Sigmoid colon (tissue), 7 donors: Measurements from ENCODE around the gene HLF. TPM values are rescaled to one million over a fixed set of nuclear protein-coding genes. Genes with fewer than 3 reads are reported as not detected.

Source experiments
- DNase-seq: peaks from one replicate; pipeline ENCODE4 v3.0.0-alpha.2; 2019
- H3K27ac ChIP-seq, 4 donors: fragments of 200-600 bp; sonication (generic); one replicate each; pipeline ENCODE4 v1.5.1; 2016 to 2019; ENCODE audit warnings: mild to moderate bottlenecking in 1 of 4
- H3K27me3 ChIP-seq, 3 donors: fragments of 200-600 bp; sonication (generic); one replicate each; pipeline ENCODE4 v1.5.1; 2019; ENCODE audit warnings: mild to moderate bottlenecking in 1 of 3
- H3K36me3 ChIP-seq, 4 donors: fragments of 200-600 bp; sonication (generic); one replicate each; pipeline ENCODE4 v1.5.1; 2016 to 2019
- H3K4me1 ChIP-seq, 4 donors: fragments of 200-600 bp; sonication (generic); one replicate each; pipeline ENCODE4 v1.5.1; 2017 to 2019
- H3K4me3 ChIP-seq, 4 donors: fragments of 200-600 bp; sonication (generic); one replicate each; pipeline ENCODE4 v1.5.1; 2017 to 2019; ENCODE audit warnings: mild to moderate bottlenecking in 2 of 4, moderate library complexity in 1 of 4
- H3K9me3 ChIP-seq, 4 donors: fragments of 200-600 bp in 3 of 4; sonication (generic) in 3 of 4; one replicate each; pipeline versions ENCODE4 v1.5.1 to v1.6.1; 2013 to 2019
- EP300 ChIP-seq, 4 donors: sonication (generic); formaldehyde crosslinking; IDR thresholded peaks; one replicate each; pipeline ENCODE4 v1.6.1; 2017; ENCODE audit warnings: antibody characterized with exemption in 4 of 4
- POLR2A ChIP-seq, 2 donors: fragments of 450-650 bp; IDR thresholded peaks; one replicate each; pipeline ENCODE4 v1.6.1; 2016; ENCODE audit warnings: antibody characterized with exemption in 2 of 2, mild to moderate bottlenecking in 2 of 2, moderate library complexity in 2 of 2
- POLR2AphosphoS5 ChIP-seq, 4 donors: sonication (generic); formaldehyde crosslinking; IDR thresholded peaks; one replicate each; pipeline ENCODE4 v1.6.1; 2017; ENCODE audit warnings: antibody characterized with exemption in 4 of 4
- WGBS, 2 donors: extraction: QIAGEN DNeasy Blood & Tissue Kit; methylation state at CpG; one replicate each; pipeline ENCODE4 v1.1.7; 2013; 5-methylcytosine and 5-hydroxymethylcytosine counted together
- intact Hi-C: fragments of 100-400 bp; cut with DNase I; formaldehyde crosslinking; loops from one replicate; pipeline ENCODE4 v1.15.1; 2023
- polyA plus RNA-seq, 3 donors: library from polyadenylated mRNA; stranded (reverse); fragments of 200-250 nt; gene quantifications; one replicate each; pipeline ENCODE4 v1.2.3, GENCODE V29; 2013
- total RNA-seq, 4 donors: library from RNA; depleted of rRNA; stranded (reverse); fragments of >200 nt; gene quantifications; one replicate each; pipeline ENCODE4 v1.1.0, GENCODE V29; 2016
- TF ChIP-seq, protein P1 (sequence below), 4 experiments: fragments of 450-650 bp in 3 of 4; fragments of 200-600 bp in 1 of 4; IDR thresholded peaks; one replicate each; pipeline ENCODE4 v1.5.1; 2016 to 2019; ENCODE audit warnings: antibody characterized with exemption in 4 of 4, mild to moderate bottlenecking in 3 of 4, moderate library complexity in 2 of 4
- donor health status: healthy with polysubstance abuse.
- donor health status: Bipolar disorder and iron deficiency.
- donor health status: healthy.

The HLF gene
- total and polyA plus RNA-seq, 7 donors, result 0.92 to 54.0 (median 41.7) TPM

DNA sequence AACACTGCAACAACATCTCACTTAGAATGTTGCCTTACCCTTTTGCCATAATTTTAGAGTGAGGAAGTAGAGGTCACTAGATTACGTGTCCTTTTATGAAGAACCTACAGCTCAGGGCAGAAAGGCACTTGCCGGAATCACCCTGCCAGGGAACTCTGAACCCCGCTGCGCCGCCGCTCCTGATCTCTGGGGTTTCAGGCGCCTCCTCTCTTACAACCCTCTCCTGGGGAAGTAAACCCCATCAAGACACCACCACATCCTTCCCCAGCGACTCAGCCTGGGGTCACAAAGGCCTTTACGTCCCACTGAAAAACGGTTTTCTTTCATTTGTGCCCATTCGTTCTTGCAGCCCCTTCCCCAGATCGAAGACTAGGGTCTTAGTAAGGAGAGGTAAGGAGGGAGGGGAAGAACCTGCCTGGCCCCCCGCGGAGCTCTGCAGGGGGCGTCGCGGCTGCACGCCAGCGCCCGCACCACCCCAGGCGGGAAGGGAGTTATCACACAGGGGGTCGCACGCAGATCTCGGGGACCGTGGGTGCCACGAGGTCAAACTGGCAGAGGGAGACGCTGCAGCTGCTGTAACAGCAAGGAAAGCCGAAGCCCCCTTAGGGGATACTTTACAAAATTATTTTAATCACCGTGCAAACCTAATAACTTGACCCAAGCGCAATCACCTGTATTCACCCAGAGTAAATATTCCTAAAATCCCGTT is 1.0 kb upstream of the HLF start:
- peak overlapping the region in 3 of 4 donors; percentile 70 to 74 (median 73) for H3K4me3 ChIP-seq
- WGBS, 2 donors, result 2 to 4% methylated on average over 31 of the region's 31 CpGs
- DNase-seq, result no peak
- TF ChIP-seq POLR2AphosphoS5 (IDR thresholded peaks at IDR 0.05) (no peak), EP300 (IDR thresholded peaks at IDR 0.05) (no peak)
- H3K9me3 ChIP-seq, result no peaks in the 10 kb centered on the region
- intact Hi-C loops, result loop anchor here (1.0 to 10.0 kb wide), 2 partner anchors 25 to 161 kb away; partner anchors contain the start of gene MMD
- peak overlapping the region in 1 of 4 donors; percentile 93 for H3K27ac ChIP-seq
- H3K27me3 ChIP-seq, result no peaks in the 10 kb centered on the region
- peaks cover 0 to 39% (median 25%) of the 10 kb centered on the region in 4 donors for H3K4me1 ChIP-seq
- H3K36me3 ChIP-seq, result no peaks in the 10 kb centered on the region

DNA sequence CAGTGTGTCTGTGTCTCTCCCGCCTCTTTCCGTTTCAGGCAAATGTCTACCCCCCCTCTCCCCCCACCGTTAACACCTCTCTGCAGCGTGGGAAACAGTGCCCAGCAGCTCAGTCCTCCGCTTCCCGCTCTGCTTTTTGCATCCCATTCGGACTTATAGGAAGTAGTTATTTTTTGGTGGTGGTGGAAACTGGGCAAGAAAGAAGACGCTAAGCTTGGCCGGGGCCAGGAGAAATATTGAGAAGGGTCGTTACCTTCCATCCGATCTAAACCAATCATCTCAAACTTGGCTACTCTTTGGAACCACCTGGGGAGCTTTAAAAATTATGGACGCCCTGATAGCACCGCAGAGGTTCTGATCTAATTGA is 499 bp upstream of the HLF start:
- Histone ChIP-seq H3K36me3 (no peaks in the 10 kb centered on the region), H3K27ac (peak overlapping the region in 1 of 4 donors; percentile 93), H3K4me1 (peaks cover 0 to 45% (median 31%) of the 10 kb centered on the region in 4 donors), H3K27me3 (no peaks in the 10 kb centered on the region), H3K4me3 (peak overlapping the region in 3 of 4 donors; percentile 70 to 74 (median 73)), H3K9me3 (no peaks in the 10 kb centered on the region)
- 2 to 6% methylated on average over 13 of the region's 13 CpGs for WGBS, 2 donors
- DNase-seq, result no peak
- intact Hi-C loops, result loop anchor here (1.0 to 10.0 kb wide), 2 partner anchors 26 to 161 kb away; partner anchors contain the start of gene MMD
- no peak for TF ChIP-seq POLR2A (IDR thresholded peaks at IDR 0.05)
- no peak for TF ChIP-seq EP300 (IDR thresholded peaks at IDR 0.05)
- TF ChIP-seq POLR2AphosphoS5 (IDR thresholded peaks at IDR 0.05), result no peak
- TF ChIP-seq, protein P1, sequence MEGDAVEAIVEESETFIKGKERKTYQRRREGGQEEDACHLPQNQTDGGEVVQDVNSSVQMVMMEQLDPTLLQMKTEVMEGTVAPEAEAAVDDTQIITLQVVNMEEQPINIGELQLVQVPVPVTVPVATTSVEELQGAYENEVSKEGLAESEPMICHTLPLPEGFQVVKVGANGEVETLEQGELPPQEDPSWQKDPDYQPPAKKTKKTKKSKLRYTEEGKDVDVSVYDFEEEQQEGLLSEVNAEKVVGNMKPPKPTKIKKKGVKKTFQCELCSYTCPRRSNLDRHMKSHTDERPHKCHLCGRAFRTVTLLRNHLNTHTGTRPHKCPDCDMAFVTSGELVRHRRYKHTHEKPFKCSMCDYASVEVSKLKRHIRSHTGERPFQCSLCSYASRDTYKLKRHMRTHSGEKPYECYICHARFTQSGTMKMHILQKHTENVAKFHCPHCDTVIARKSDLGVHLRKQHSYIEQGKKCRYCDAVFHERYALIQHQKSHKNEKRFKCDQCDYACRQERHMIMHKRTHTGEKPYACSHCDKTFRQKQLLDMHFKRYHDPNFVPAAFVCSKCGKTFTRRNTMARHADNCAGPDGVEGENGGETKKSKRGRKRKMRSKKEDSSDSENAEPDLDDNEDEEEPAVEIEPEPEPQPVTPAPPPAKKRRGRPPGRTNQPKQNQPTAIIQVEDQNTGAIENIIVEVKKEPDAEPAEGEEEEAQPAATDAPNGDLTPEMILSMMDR (IDR thresholded peaks at IDR 0.05), result no peak

DNA sequence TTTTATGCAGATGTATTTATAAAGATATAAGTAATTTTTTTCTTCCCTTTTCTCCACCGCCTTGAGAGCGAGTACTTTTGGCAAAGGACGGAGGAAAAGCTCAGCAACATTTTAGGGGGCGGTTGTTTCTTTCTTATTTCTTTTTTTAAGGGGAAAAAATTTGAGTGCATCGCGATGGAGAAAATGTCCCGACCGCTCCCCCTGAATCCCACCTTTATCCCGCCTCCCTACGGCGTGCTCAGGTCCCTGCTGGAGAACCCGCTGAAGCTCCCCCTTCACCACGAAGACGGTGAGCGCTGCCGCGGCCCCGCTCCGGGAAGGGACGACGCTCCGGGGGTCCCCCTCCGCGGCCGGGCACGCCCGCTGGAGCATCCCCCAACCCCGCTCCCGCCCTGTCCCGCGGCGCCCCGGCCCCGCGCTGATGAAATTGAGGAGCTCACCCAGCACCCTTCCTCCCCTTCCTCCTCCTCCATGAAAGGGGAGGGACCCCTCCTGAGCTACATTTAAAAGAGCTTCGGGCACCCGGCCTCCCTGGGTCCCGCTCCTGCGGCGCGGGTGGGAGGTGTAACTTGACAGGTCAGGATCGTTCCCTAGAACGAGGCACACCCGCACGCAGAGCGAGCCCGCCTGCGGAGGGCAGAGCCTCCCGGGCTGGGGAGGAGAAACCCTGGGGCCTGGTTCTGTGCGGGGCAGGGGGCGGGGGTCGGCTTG is 706 bp downstream of the HLF start:
- DNase-seq, result peak; percentile 78
- Histone ChIP-seq H3K4me1 (peaks cover 0 to 57% (median 39%) of the 10 kb centered on the region in 4 donors), H3K36me3 (no peaks in the 10 kb centered on the region), H3K27ac (peak overlapping the region; percentile 88 to 97 (median 95)), H3K9me3 (no peaks in the 10 kb centered on the region), H3K27me3 (no peaks in the 10 kb centered on the region), H3K4me3 (peak overlapping the region; percentile 70 to 81 (median 74))
- TF ChIP-seq POLR2AphosphoS5 (IDR thresholded peaks at IDR 0.05) (peak in 1 of 4 donors; percentile 15), POLR2A (IDR thresholded peaks at IDR 0.05) (no peak)
- WGBS, 2 donors, result 2 to 3% methylated on average over 52 of the region's 52 CpGs
- intact Hi-C loops, result loop anchor here (1.0 to 10.0 kb wide), 2 partner anchors 31 to 159 kb away; partner anchors contain the start of gene MMD

DNA sequence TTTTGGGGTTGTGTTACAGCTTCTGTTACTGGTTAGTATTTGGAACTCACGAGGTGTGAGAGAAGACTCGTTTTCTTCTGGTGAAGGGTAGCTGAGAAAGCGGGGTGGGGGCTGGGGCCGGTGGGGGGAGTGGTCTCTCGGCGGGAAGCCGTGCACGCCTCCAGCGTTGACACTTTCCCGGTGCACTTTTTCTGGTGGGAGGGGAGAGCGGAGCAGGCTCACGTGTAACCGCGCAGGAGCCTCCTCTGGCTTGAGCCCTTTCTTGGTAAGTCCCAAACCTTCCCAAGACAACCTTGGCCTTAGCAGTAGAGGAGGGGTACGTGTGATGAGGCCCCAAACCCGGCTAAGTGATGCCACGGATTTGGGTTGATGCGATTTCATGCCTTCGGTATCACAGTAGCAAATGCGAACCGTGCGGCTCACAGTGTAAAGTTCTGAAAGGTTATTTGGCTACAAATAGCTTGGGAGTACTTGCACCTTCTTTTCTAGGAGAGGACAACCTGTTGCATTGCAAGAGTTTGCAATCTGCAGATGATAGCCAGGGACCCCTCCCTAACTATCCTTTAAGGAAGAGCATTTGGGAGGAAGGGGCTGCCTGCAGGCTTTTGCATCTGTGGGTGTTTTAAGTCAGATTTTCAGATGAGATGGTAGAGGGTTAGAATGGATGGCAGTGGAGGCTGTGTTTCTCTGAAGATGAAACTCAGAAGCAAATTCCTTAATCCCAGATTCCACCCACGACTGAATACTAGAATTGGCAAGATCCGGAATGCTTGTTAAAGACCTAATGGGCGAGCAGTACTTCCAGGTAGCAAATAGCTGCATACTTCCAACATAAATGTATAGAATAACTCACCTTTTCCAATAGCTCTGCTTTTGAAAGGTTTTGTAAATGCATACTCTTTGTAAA is 1.5 kb downstream of the HLF start:
- H3K4me1 ChIP-seq, result peaks cover 0 to 63% (median 39%) of the 10 kb centered on the region in 4 donors
- H3K27ac ChIP-seq, result peak overlapping the region; percentile 88 to 97 (median 95)
- no peaks in the 10 kb centered on the region for H3K27me3 ChIP-seq
- peak; percentile 80 for DNase-seq
- no peaks in the 10 kb centered on the region for H3K9me3 ChIP-seq
- TF ChIP-seq EP300 (IDR thresholded peaks at IDR 0.05) (no peak), POLR2A (IDR thresholded peaks at IDR 0.05) (no peak), POLR2AphosphoS5 (IDR thresholded peaks at IDR 0.05) (peak in 2 of 4 donors; percentile 5 to 48)
- TF ChIP-seq, protein P1 (IDR thresholded peaks at IDR 0.05), result peak in 1 of 4 experiments; percentile 7
- WGBS, 2 donors, result 20 to 38% methylated on average over 25 of the region's 25 CpGs
- H3K4me3 ChIP-seq, result peak overlapping the region; percentile 70 to 81 (median 74)
- intact Hi-C loops, result loop anchor here (10.0 kb wide), 1 partner anchor 158 kb away; the partner anchor contains the start of gene MMD
- H3K36me3 ChIP-seq, result no peaks in the 10 kb centered on the region
